KMS-11 (cell line): ENCODE results near the gene ADGRD1.

ENCODE experiments used
- H2AFZ ChIP-seq: fragments of 200-600 bp; sonication (generic); 2 replicates; pipeline ENCODE4 v1.6.1; 2016; ENCODE audit warnings: antibody characterized with exemption, mixed run types, low read depth
- H3K27ac ChIP-seq: fragments of 200-600 bp; sonication (generic); 2 replicates; pipeline ENCODE4 v1.6.1; 2016; ENCODE audit warnings: mild to moderate bottlenecking, mixed run types
- H3K27me3 ChIP-seq: fragments of 200-600 bp; sonication (generic); 2 replicates; pipeline ENCODE4 v1.6.1; 2017; ENCODE audit warnings: mild to moderate bottlenecking, low read depth, mixed run types, moderate library complexity; ENCODE audit not compliant: insufficient read depth
- H3K36me3 ChIP-seq: fragments of 200-600 bp; sonication (generic); 2 replicates; pipeline ENCODE4 v1.6.1; 2017; ENCODE audit warnings: mild to moderate bottlenecking, mixed run types; ENCODE audit not compliant: insufficient read depth
- H3K4me1 ChIP-seq: fragments of 200-600 bp; sonication (generic); 2 replicates; pipeline ENCODE4 v1.6.1; 2016; ENCODE audit warnings: mild to moderate bottlenecking, low read depth, mixed run types; ENCODE audit not compliant: poor library complexity, severe bottlenecking
- H3K4me2 ChIP-seq: fragments of 200-600 bp; sonication (generic); 2 replicates; pipeline ENCODE4 v1.7.0; 2016; ENCODE audit warnings: mild to moderate bottlenecking, mixed run types
- H3K4me3 ChIP-seq: fragments of 200-600 bp; sonication (generic); IDR thresholded peaks from 2 replicates; pipeline ENCODE4 v1.6.1; 2017; ENCODE audit warnings: low read depth, low read length, mixed read lengths; ENCODE audit not compliant: insufficient read depth
- H3K79me2 ChIP-seq: fragments of 200-600 bp; sonication (generic); 2 replicates; pipeline ENCODE4 v1.6.1; 2016; ENCODE audit warnings: low read depth, mixed run types; ENCODE audit not compliant: insufficient read depth
- H3K9ac ChIP-seq: fragments of 200-600 bp; sonication (generic); 2 replicates; pipeline ENCODE4 v1.6.1; 2016; ENCODE audit warnings: mild to moderate bottlenecking, mixed run types
- H4K20me1 ChIP-seq: fragments of 200-600 bp; sonication (generic); 2 replicates; pipeline ENCODE4 v1.6.1; 2016; ENCODE audit warnings: mild to moderate bottlenecking, mixed run types; ENCODE audit not compliant: insufficient read depth
- CTCF ChIP-seq: fragments of 200-600 bp; sonication (generic); conservative IDR thresholded peaks from 2 replicates; pipeline ENCODE4 v1.6.1; 2017; ENCODE audit warnings: low read depth, mild to moderate bottlenecking, antibody characterized with exemption, low read length, moderate library complexity, mixed read lengths

ADGRD1 gene

GRCh38 chr12:131054345-131055092 lies 100.8 kb downstream of the ADGRD1 start:
- Histone ChIP-seq H4K20me1 (no peaks in the 10 kb centered on the region), H3K9ac (no peak overlapping the region), H3K4me1 (no peaks in the 10 kb centered on the region), H3K79me2 (no peaks in the 10 kb centered on the region), H3K27me3 (no peaks in the 10 kb centered on the region; the same call in 1 of the 2 replicates), H3K27ac (no peak overlapping the region), H3K4me3 (no peak overlapping the region), H3K4me2 (no peak overlapping the region), H3K36me3 (no peaks in the 10 kb centered on the region), H2AFZ (no peak overlapping the region)
- no peak for TF ChIP-seq CTCF

- no peak overlapping the region for H3K9ac ChIP-seq
- no peaks in the 10 kb centered on the region for H4K20me1 ChIP-seq
- H2AFZ ChIP-seq = no peak overlapping the region
- H3K36me3 ChIP-seq = no peaks in the 10 kb centered on the region
- no peak overlapping the region for H3K27ac ChIP-seq
- H3K4me1 ChIP-seq = no peaks in the 10 kb centered on the region
- H3K27me3 ChIP-seq = no peaks in the 10 kb centered on the region; the same call in 1 of the 2 replicates
- no peaks in the 10 kb centered on the region for H3K79me2 ChIP-seq
- TF ChIP-seq CTCF = no peak
- no peak overlapping the region for H3K4me2 ChIP-seq
- no peak overlapping the region for H3K4me3 ChIP-seq
Measured at GRCh38 chr12:131055093-131055465, 101.4 kb downstream of the ADGRD1 start.

DNA sequence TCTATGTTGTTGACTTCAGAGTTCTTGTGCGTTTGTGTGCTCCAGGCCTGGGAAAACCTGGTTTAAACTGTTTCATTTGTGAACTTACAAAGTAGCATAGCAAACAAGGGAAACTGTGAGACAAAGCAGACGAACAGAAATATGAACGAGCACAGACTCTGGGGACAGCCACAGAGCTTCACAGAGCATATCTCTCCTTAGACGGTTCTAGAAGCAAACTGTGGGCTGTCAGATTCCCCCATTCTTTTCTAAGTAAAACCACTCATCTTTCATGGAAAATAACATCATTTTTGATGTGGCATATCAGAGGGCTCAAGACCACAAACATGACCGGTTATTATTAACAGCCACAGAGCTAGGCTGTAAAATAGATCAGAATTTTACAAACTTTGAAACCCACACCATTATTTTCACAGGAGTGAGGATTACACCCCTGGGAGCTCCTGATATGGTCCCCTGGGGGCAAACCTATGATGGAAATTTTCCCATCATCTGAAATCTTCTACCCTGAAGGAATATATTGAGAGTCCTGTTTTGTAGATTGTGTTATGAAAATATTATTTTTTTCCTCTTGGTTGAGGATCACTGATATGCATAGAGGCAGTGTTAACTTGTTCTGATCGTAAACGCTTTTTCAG lies 102.0 kb downstream of the ADGRD1 start:
- Histone ChIP-seq H3K4me2 (no peak overlapping the region), H2AFZ (no peak overlapping the region), H3K36me3 (no peaks in the 10 kb centered on the region), H3K27ac (no peak overlapping the region), H4K20me1 (no peaks in the 10 kb centered on the region), H3K4me3 (no peak overlapping the region), H3K79me2 (no peaks in the 10 kb centered on the region), H3K9ac (no peak overlapping the region), H3K27me3 (no peaks in the 10 kb centered on the region; the same call in 1 of the 2 replicates), H3K4me1 (no peaks in the 10 kb centered on the region)
- no peak for TF ChIP-seq CTCF

GRCh38 chr12:131056626-131057025 lies 102.9 kb downstream of the ADGRD1 start:
- H3K4me1 ChIP-seq = no peaks in the 10 kb centered on the region
- H2AFZ ChIP-seq = no peak overlapping the region
- no peak overlapping the region for H3K4me3 ChIP-seq
- H3K9ac ChIP-seq = no peak overlapping the region
- no peaks in the 10 kb centered on the region for H4K20me1 ChIP-seq
- H3K36me3 ChIP-seq = no peaks in the 10 kb centered on the region
- no peak overlapping the region for H3K4me2 ChIP-seq
- no peak overlapping the region for H3K27ac ChIP-seq
- no peaks in the 10 kb centered on the region; the same call in 1 of the 2 replicates for H3K27me3 ChIP-seq
- TF ChIP-seq CTCF = no peak
- H3K79me2 ChIP-seq = no peaks in the 10 kb centered on the region
